Nephron (organoid): ENCODE measurements around the gene PLCD1.
"Not testable (repeated sequence)": the region's sequence is repeated elsewhere in the genome, so short reads cannot be mapped to it uniquely, and the experiment has no call there.

Experiments used
- H3K27ac Mint-ChIP-seq, 3 experiments: 2 replicates each; pipeline ENCODE4 v1.8.0; 2020; ENCODE audit warnings: mixed read lengths in 3 of 3, mild to moderate bottlenecking in 2 of 3, moderate library complexity in 1 of 3
- H3K27me3 Mint-ChIP-seq: 2 replicates; pipeline ENCODE4 v1.8.0; 2021; ENCODE audit warnings: low read depth, mild to moderate bottlenecking, moderate library complexity, mixed read lengths
- H3K36me3 Mint-ChIP-seq: 2 replicates; pipeline ENCODE4 v1.8.0; 2020; ENCODE audit warnings: low read depth, mixed read lengths
- H3K4me1 Mint-ChIP-seq: 2 replicates; pipeline ENCODE4 v1.8.0; 2020; ENCODE audit warnings: mixed read lengths
- H3K4me3 Mint-ChIP-seq, 3 experiments: 2 replicates each; pipeline ENCODE4 v1.8.0; 2020; ENCODE audit warnings: mild to moderate bottlenecking in 3 of 3, mixed read lengths in 3 of 3, moderate library complexity in 2 of 3
- H3K9me3 Mint-ChIP-seq: 2 replicates; pipeline ENCODE4 v1.8.0; 2020; ENCODE audit warnings: mixed read lengths
- CTCF ChIP-seq, 3 experiments: fragments of 200-600 bp; sonication (generic); IDR thresholded peaks; one replicate each; pipeline ENCODE4 v1.5.0; 2021; ENCODE audit warnings: antibody characterized with exemption in 3 of 3; ENCODE audit not compliant: unreplicated experiment in 3 of 3

PLCD1 gene

GRCh38 chr3:38059148-38059547, 29.7 kb upstream of the PLCD1 start:
- Mint-ChIP-seq H3K9me3 (no peaks in the 10 kb centered on the region), H3K27ac (no peak overlapping the region), H3K27me3 (peaks cover 9% of the 10 kb centered on the region), H3K4me3 (no peak overlapping the region), H3K4me1 (no peaks in the 10 kb centered on the region), H3K36me3 (no peaks in the 10 kb centered on the region)
- no peak for TF ChIP-seq CTCF (IDR thresholded peaks at IDR 0.05; ENCODE audit: unreplicated experiment in 3 of 3)

- no peaks in the 10 kb centered on the region for H3K36me3 Mint-ChIP-seq
- H3K27ac Mint-ChIP-seq = no peak overlapping the region
- TF ChIP-seq CTCF (IDR thresholded peaks at IDR 0.05; ENCODE audit: unreplicated experiment in 3 of 3) = no peak
- peaks cover 4% of the 10 kb centered on the region for H3K27me3 Mint-ChIP-seq
- H3K4me3 Mint-ChIP-seq = no peak overlapping the region
- no peaks in the 10 kb centered on the region for H3K4me1 Mint-ChIP-seq
- peaks cover 9% of the 10 kb centered on the region for H3K9me3 Mint-ChIP-seq
Observed at GRCh38 chr3:38054499-38055001, 25.1 kb upstream of the PLCD1 start.

GRCh38 chr3:38053813-38054498, 24.5 kb upstream of the PLCD1 start:
- not testable (repeated sequence) for H3K9me3 Mint-ChIP-seq, H3K27ac Mint-ChIP-seq, H3K4me3 Mint-ChIP-seq, H3K4me1 Mint-ChIP-seq, H3K36me3 Mint-ChIP-seq, H3K27me3 Mint-ChIP-seq

- not testable (repeated sequence) for H3K4me3 Mint-ChIP-seq, H3K27ac Mint-ChIP-seq, H3K36me3 Mint-ChIP-seq, H3K4me1 Mint-ChIP-seq, H3K27me3 Mint-ChIP-seq, H3K9me3 Mint-ChIP-seq
Observed at GRCh38 chr3:38053286-38053685, 23.8 kb upstream of the PLCD1 start.

GRCh38 chr3:38051131-38051530, 21.7 kb upstream of the PLCD1 start:
- Mint-ChIP-seq H3K4me3 (no peak overlapping the region), H3K27ac (no peak overlapping the region), H3K4me1 (no peaks in the 10 kb centered on the region), H3K9me3 (peaks cover 9% of the 10 kb centered on the region), H3K36me3 (no peaks in the 10 kb centered on the region), H3K27me3 (peaks cover 5% of the 10 kb centered on the region)
- TF ChIP-seq CTCF (IDR thresholded peaks at IDR 0.05; ENCODE audit: unreplicated experiment in 3 of 3) = no peak

GRCh38 chr3:38049358-38050126, 20.1 kb upstream of the PLCD1 start:
- Mint-ChIP-seq H3K27ac (no peak overlapping the region), H3K9me3 (peaks cover 9% of the 10 kb centered on the region), H3K27me3 (peaks cover 13% of the 10 kb centered on the region), H3K4me1 (no peaks in the 10 kb centered on the region), H3K4me3 (no peak overlapping the region), H3K36me3 (no peaks in the 10 kb centered on the region)
- TF ChIP-seq CTCF (IDR thresholded peaks at IDR 0.05; ENCODE audit: unreplicated experiment in 3 of 3) = no peak

- Mint-ChIP-seq H3K27ac (no peak overlapping the region), H3K27me3 (peaks cover 19% of the 10 kb centered on the region), H3K4me1 (no peaks in the 10 kb centered on the region), H3K9me3 (peaks cover 9% of the 10 kb centered on the region), H3K4me3 (no peak overlapping the region), H3K36me3 (no peaks in the 10 kb centered on the region)
- no peak for TF ChIP-seq CTCF (IDR thresholded peaks at IDR 0.05; ENCODE audit: unreplicated experiment in 3 of 3)
Observed at GRCh38 chr3:38047896-38048295, 18.5 kb upstream of the PLCD1 start.
